Renal cortex interstitium (tissue), 11 donors: ENCODE measurements around the gene CSAD. TPM values are rescaled to one million over a fixed set of nuclear protein-coding genes. Genes with fewer than 3 reads are reported as not detected.
"Not testable (repeated sequence)": the region's sequence is repeated elsewhere in the genome, so short reads cannot be mapped to it uniquely, and the experiment has no call there.

Experiments used
- DNase-seq, 11 donors: peaks; one replicate each; pipeline ENCODE4 v3.0.0-alpha.2; 2013; ENCODE audit warnings: low read depth in 9 of 11, low spot score in 4 of 11; ENCODE audit errors: extremely low read depth in 1 of 11
- polyA plus RNA-seq, 3 donors: library from polyadenylated mRNA; unstranded; fragments of 120-200 nt; gene quantifications; one replicate each; pipeline ENCODE4 v1.2.1, GENCODE V29; 2013; ENCODE audit not compliant: insufficient read length in 3 of 3

Gene CSAD
- polyA plus RNA-seq, 3 donors: 44.3 to 111 (median 47.0) TPM

DNA sequence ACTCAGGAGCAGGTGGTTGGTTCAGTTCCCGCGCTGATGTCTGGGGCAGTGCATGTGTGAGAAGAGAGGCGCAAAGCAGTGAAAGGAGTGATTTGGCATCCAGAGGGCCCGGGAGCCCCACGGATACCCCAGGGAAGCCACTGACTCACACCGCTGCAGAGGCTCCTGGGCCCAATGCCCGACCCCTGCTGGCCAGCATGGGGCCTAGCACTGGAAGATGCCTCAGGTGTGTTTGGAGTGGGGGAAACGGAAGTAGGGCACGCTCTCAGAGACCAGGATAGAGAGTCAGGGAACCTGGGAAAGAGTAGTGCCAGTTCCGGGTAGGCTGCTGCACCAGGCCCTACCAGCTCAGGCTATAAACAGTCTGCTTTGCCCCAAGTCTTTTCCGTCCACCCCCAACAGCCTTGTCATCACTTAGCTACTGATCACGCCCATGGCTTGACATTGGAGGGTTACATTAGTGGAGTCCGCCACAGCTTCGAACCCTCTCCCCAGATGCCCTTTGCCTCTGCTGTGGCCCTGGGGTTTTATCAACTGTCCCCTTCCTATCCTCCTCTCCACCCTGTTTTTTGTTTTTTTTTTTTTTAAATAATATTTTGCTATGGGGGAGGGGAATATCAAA is 9.5 kb upstream of the CSAD start:
- peak in 1 of 11 donors; percentile 13 for DNase-seq

GRCh38 chr12:53187145-53187899 is 6.6 kb upstream of the CSAD start:
- DNase-seq: no peak

GRCh38 chr12:53186745-53187144 is 6.0 kb upstream of the CSAD start:
- DNase-seq: no peak

DNA sequence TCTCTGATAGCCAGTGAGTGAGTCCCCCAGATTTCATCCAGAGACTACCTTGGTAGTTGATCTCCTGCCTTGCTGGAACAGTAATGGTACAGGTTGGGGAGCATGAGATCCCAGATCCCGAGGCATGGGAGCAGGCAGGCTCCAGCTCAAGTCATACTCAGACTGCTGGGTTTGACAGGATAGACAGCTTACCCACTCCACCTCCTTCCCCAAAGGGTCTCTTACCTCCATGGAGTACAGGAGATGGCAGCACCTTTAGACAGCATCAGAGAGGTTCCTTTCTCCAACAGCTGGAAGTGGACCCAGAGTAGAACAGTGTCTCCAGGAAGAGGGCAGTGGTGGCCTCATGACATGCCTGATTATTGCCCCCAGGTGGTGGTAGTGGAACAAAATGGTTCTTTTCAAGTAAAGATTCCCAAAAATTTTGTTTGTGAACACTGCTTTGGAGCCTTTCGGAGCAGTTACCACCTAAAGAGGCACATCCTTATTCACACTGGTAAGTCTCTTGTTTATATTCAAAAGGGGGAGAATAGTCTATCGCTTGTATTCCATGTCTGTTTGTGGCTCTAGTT is 4.9 kb upstream of the CSAD start:
- DNase-seq: no peak

DNA sequence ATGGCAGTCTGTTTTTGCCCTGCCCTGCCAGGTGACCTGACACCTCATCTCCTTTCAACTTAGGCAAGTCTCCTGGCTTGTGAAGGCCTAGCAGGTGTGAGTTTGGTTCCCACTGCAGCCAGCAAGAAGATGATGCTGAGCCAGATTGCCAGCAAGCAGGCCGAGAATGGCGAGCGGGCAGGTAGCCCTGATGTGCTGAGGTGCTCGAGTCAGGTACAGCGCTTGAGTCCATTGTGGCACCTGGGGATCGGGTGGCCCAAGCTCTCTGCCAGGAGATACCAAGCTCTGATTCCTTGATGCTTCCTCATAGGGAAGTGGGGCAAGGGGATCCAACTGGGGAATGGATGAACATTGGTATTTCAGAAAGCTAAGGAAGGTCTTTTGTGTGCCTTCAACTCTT is 4.1 kb upstream of the CSAD start:
- DNase-seq: no peak

- no peak for DNase-seq
These were observed 2.2 kb upstream of the CSAD start for GRCh38 chr12:53182903-53183302.

DNA sequence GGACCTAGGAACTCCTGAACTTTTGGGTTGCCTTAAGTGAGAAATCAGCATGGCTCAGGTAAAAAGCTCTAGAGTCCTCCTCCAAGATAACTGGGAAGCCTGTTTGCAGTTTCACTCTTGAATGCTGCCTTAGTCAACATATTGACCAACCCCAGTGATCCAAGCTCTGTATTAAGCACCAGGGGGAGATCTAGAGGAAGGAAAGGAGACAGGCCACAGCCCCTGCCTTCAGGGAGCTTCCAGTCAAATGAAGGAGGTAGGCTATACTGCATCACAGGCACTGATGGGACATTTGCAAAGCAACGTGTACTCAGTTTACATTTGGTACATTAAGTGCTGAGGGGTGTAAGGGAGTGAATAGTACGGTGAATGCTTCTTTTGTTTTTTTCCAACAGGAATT is 1.2 kb upstream of the CSAD start:
- no peak for DNase-seq

DNA sequence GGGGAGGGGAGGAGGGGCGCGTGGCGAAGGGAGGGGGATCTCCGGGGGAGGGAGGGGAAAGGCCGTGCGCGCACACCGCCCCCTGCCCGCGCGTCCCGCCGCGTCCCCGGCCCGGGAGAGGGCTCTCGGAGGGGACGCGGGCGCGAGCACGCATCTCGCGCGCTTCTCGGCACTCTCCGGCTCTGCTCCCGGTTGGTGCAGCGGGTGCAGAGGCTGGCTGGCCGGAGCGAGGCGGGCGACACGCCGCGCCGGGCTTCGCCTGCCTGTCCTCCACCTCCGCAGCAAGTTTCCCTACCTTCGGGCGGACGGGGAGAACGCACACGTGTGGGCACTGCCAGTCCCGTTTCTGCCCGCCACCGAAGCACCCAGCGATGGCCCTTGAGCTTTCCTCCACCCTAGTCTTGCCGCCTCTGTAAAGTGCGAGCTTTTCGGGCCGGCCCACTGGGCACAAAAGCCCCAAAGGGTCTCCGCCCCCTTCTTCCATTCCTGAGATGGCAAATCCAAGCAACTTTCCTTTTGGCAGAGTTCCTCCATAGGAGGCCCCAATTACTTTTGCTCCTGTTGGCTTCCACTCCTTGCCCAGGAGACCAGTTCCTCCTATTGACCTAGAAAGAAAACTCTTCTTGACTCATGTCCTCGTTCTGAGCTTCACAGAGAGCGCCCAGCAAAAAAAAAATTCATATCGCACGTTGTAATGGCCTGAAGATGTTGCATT is 363 bp upstream of the CSAD start:
- DNase-seq: peak in 9 of 11 donors; percentile 64 to 82 (median 78)

DNA sequence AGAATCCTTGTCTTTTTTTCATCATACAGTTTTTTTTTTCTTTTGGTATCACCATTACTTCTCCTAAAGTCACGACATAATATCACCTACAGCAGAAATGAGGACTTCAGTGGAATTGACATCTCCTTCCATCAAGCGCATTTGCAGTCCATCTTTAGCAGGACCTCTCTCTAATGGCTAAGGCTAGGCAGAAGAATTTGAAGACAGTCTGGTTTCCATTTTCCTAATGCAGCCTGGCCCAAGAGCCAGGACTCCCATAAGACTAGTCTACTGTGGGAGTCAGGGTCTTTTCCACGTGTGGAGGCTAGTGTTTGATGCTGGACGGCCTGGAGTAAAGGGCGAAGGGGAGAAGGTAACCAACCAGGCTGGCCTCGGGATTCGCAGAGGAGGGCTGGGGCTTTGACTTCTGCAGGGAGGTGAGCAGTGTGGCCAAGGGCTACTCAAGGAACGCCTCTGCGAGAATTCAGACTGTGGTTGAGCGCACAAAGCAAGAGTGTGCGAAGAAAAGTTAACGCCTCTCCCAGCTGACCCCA is 972 bp downstream of the CSAD start:
- peak in 1 of 11 donors; percentile 18 for DNase-seq

DNA sequence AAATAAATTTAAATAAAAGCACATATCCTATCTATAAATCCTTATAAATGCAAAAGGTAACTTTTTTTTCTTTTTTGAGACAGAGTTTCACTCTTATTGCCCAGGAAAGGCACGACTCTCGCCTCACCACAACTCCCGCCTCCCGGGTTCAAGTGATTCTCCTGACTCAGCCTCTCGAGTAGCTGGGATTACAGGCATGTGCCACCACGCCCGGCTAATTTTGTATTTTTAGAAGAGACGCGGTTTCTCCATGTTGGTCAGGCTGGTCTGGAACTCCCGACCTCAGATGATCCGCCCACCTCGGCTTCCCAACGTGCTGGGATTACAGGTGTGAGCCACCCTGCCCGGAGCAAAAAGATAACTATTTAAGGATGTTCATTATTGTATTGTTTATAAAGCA is 1.9 kb downstream of the CSAD start:
- not testable (repeated sequence) for DNase-seq

- not testable (repeated sequence) for DNase-seq
These were observed 3.3 kb downstream of the CSAD start for GRCh38 chr12:53177447-53177846.

GRCh38 chr12:53176750-53177149 is 4.0 kb downstream of the CSAD start:
- DNase-seq: no peak

DNA sequence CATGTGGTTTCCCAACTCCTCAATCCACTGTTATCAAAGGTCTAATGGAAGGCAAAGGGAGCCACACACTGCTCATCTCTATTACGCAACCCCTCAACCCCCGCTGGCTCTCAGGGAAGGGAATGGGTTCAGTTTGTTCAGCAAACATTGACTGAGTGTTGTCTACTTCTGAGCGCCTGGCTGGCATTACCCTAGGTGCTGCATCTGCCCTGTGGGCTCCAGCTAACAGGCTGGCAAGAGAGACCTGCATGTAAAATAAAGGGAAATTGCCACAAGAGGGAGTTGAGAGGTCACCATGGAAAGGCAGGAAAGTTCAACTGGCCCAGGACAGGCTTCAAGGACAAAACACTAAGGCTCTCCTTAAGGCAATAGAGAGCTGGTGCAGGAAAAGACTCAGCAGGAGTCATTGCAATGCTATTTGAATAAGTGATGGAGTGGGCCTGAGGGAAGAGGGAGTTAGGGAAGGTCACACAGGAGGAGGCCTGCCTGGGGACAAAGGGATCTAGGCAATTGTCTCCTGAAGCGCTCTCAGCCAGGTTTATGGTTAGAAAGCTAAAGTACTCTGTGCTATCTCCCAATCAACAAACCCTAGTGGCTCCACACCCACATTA is 5.7 kb downstream of the CSAD start:
- no peak for DNase-seq

GRCh38 chr12:53173085-53173715 is 7.5 kb downstream of the CSAD start:
- DNase-seq: no peak

GRCh38 chr12:53172352-53172751 is 8.4 kb downstream of the CSAD start:
- DNase-seq: no peak

- peak in 3 of 11 donors; percentile 28 to 52 (median 32) for DNase-seq
These were observed 8.9 kb downstream of the CSAD start for GRCh38 chr12:53171725-53172329.

GRCh38 chr12:53170876-53171724 is 9.6 kb downstream of the CSAD start:
- DNase-seq: no peak
